MCF 10A (cell line): Measurements from ENCODE around the gene C4orf50. TPM values are rescaled to one million over a fixed set of nuclear protein-coding genes. Genes with fewer than 3 reads are reported as not detected.

Source experiments
- BruUV-seq: library from RNA; stranded (reverse); fragments of 400-500 nt; replicated peaks from 2 replicates; lab custom pipeline; 2021; lab: Mats Ljungman, UMichigan
- CTCF ChIA-PET: fragments of 300-600 bp; sonication (Branson Sonifier 250); formaldehyde crosslinking; extraction: SDS; loops from one replicate; lab custom pipeline; 2021; ENCODE audit warnings: antibody characterized with exemption, inconsistent platforms; lab: Yijun Ruan, JAX
- POLR2A ChIA-PET: fragments of 300-600, 350-650 bp; sonication (Branson Sonifier 250); formaldehyde crosslinking; extraction: SDS; loops from one replicate; lab custom pipeline; 2020; ENCODE audit warnings: antibody characterized with exemption, inconsistent platforms; lab: Yijun Ruan, JAX
- DNase-seq: peaks from one replicate; pipeline ENCODE4 v3.0.0-alpha.2; 2018; ENCODE audit not compliant: unreplicated experiment
- H3K27ac Mint-ChIP-seq: one replicate; pipeline ENCODE4 v1.8.0; 2022; ENCODE audit warnings: mild to moderate bottlenecking, low read depth, mixed read lengths; ENCODE audit not compliant: unreplicated experiment
- H3K27me3 Mint-ChIP-seq: one replicate; pipeline ENCODE4 v1.8.0; 2022; ENCODE audit warnings: mixed read lengths; ENCODE audit not compliant: insufficient read depth, unreplicated experiment
- H3K36me3 Mint-ChIP-seq: one replicate; pipeline ENCODE4 v1.8.0; 2022; ENCODE audit warnings: mild to moderate bottlenecking, moderate library complexity, mixed read lengths; ENCODE audit not compliant: insufficient read depth, unreplicated experiment
- H3K4me1 Mint-ChIP-seq: one replicate; pipeline ENCODE4 v1.8.0; 2022; ENCODE audit warnings: mixed read lengths; ENCODE audit not compliant: insufficient read depth, unreplicated experiment
- H3K4me3 Mint-ChIP-seq: one replicate; pipeline ENCODE4 v1.8.0; 2022; ENCODE audit warnings: mild to moderate bottlenecking, moderate library complexity, mixed read lengths; ENCODE audit not compliant: unreplicated experiment
- H3K9me3 Mint-ChIP-seq: one replicate; pipeline ENCODE4 v1.8.0; 2022; ENCODE audit warnings: mixed read lengths; ENCODE audit not compliant: unreplicated experiment
- intact Hi-C: fragments of 100-400 bp; cut with micrococcal nuclease; formaldehyde crosslinking; loops from 2 replicates; pipeline ENCODE4 v1.14.1; 2022
- total RNA-seq: library from RNA; stranded (reverse); gene quantifications from 2 replicates; pipeline ENCODE4 v1.2.3, GENCODE V29; 2022
- TF ChIP-seq, protein P1 (sequence below): fragments of 200-600 bp; IDR thresholded peaks from one replicate; pipeline ENCODE4 v1.8.0; 2022; ENCODE audit warnings: antibody characterized with exemption, mild to moderate bottlenecking; ENCODE audit not compliant: unreplicated experiment

C4orf50 gene
- total RNA-seq, 1 experiment from 2014 or later = not detected

DNA sequence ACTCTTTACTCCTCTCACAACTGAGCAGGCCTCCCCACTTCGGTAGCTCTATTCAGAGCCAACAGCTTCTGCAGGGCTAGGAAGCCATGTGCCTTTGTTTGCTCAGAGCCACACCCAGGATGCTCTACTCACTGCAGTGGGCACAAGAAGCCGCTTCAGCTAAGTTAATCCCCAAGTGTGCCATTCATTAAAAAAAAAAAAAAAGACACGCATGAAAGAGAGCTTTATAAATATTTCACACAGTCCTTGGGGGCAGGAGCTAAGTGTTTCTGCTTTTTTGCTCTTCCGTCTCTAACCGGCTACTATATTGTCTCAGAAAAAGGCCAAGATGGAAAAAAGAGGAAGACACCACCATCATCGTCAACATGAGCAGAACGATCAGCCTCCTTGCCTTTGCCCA lies 133.4 kb downstream of the C4orf50 start:
- H3K9me3 Mint-ChIP-seq = peaks cover 14% of the 10 kb centered on the region
- ChIA-PET POLR2A (no interaction called here), CTCF (no interaction called here)
- no peak overlapping the region for H3K27ac Mint-ChIP-seq
- H3K4me3 Mint-ChIP-seq = no peak overlapping the region
- no peaks in the 10 kb centered on the region for H3K27me3 Mint-ChIP-seq
- no TSS peak for BruUV-seq
- H3K4me1 Mint-ChIP-seq = no peaks in the 10 kb centered on the region
- intact Hi-C loops = no loop called here
- TF ChIP-seq, protein P1, sequence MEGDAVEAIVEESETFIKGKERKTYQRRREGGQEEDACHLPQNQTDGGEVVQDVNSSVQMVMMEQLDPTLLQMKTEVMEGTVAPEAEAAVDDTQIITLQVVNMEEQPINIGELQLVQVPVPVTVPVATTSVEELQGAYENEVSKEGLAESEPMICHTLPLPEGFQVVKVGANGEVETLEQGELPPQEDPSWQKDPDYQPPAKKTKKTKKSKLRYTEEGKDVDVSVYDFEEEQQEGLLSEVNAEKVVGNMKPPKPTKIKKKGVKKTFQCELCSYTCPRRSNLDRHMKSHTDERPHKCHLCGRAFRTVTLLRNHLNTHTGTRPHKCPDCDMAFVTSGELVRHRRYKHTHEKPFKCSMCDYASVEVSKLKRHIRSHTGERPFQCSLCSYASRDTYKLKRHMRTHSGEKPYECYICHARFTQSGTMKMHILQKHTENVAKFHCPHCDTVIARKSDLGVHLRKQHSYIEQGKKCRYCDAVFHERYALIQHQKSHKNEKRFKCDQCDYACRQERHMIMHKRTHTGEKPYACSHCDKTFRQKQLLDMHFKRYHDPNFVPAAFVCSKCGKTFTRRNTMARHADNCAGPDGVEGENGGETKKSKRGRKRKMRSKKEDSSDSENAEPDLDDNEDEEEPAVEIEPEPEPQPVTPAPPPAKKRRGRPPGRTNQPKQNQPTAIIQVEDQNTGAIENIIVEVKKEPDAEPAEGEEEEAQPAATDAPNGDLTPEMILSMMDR = no peak
- no peaks in the 10 kb centered on the region for H3K36me3 Mint-ChIP-seq
- DNase-seq = no peak

DNA sequence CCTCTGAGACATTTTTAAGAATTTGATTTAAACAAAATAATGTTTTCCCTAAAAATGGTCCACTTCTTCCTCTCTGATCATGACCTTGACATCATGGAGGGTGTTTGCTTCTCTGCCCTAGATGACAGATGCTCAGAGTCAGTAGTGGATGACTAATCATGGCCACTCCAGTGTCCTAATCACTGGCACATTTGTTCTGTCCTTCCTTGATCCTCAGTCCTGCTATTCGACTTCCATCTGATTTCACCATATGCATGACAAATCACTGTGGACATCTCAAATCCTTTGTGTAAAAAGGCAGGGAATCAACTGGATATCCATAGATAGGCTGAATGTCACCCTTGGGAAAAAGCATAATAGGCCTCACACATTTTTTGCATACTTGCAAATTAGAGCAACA lies 134.3 kb downstream of the C4orf50 start:
- CTCF ChIA-PET = no interaction called here

DNA sequence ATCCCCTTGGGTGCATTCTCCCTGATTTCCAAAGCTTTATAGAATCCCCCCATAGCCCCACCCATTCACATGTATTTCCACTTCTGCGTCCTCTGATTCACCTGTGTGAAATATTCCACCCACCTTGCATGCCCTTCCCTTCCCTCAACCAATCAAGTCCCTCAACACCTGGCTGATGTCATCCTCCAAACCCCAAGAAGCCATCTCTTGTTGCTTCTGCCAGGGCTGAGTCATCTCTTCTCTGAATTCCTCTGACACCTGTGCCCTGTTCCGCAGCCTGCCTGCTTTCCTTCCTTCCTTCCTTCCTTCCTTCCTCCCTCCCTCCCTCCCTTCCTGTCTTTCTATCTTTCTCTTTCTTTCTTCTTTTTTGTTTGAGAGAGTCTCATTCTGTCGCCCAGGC lies 135.3 kb downstream of the C4orf50 start:
- intact Hi-C loops = no loop called here
- DNase-seq = no peak
- CTCF ChIA-PET = no interaction called here

More for the DNA sequence above, 134.3 kb downstream of the C4orf50 start:
- POLR2A ChIA-PET = no interaction called here
- Mint-ChIP-seq H3K27ac (no peak overlapping the region), H3K9me3 (peaks cover 15% of the 10 kb centered on the region), H3K27me3 (no peaks in the 10 kb centered on the region), H3K4me3 (no peak overlapping the region), H3K36me3 (no peaks in the 10 kb centered on the region), H3K4me1 (no peaks in the 10 kb centered on the region)
- intact Hi-C loops = no loop called here
- BruUV-seq = no TSS peak
- TF ChIP-seq, protein P1 = no peak
- no peak for DNase-seq

DNA sequence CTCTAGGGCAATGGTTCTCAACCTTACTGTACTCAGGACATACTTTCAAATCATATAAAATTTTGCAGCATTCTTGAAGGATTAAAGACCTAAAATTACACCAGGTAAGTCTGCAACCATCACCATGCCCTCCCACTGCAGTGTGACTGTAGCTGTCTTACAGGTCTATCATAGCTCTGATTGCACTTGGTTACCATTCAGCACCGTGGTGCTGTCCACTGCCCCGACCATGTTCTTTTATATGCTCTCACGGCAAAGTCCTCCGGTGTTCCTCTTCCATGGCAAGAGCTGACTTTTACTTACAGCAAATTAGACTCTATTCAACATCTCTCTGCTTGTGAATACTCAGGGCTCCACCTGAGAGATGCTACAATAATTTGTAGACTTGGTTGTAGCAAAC lies 136.9 kb downstream of the C4orf50 start:
- ChIA-PET POLR2A (no interaction called here), CTCF (interaction anchor here (0.9 kb wide), 1 partner anchor 117 kb away, joined by 5 read pairs; no protein-coding TSS in a partner anchor)
- no peaks in the 10 kb centered on the region for H3K4me1 Mint-ChIP-seq
- H3K27ac Mint-ChIP-seq = no peak overlapping the region
- intact Hi-C loops = no loop called here
- H3K4me3 Mint-ChIP-seq = no peak overlapping the region
- BruUV-seq = no TSS peak
- TF ChIP-seq, protein P1 = no peak
- peaks cover 19% of the 10 kb centered on the region for H3K9me3 Mint-ChIP-seq
- no peaks in the 10 kb centered on the region for H3K27me3 Mint-ChIP-seq
- H3K36me3 Mint-ChIP-seq = no peaks in the 10 kb centered on the region
- no peak for DNase-seq

More for the DNA sequence above, 135.3 kb downstream of the C4orf50 start:
- Mint-ChIP-seq H3K4me3 (no peak overlapping the region), H3K27ac (no peak overlapping the region), H3K36me3 (no peaks in the 10 kb centered on the region), H3K27me3 (no peaks in the 10 kb centered on the region), H3K4me1 (no peaks in the 10 kb centered on the region), H3K9me3 (peaks cover 19% of the 10 kb centered on the region)
- TF ChIP-seq, protein P1 = no peak
- POLR2A ChIA-PET = interaction anchor here (0.6 kb wide), 1 partner anchor 675 kb away, joined by 3 read pairs; no protein-coding TSS in a partner anchor
- BruUV-seq = no TSS peak
